ENCODE measurements around the gene EYA2. TPM values are rescaled to one million over a fixed set of nuclear protein-coding genes. Genes with fewer than 3 reads are reported as not detected.
A peak's percentile ranks its signal among the peaks of the same experiment; 100 is the strongest.

The EYA2 gene
- total and polyA plus RNA-seq, 2 donors (not counting 1 experiment from before 2014, with no cell fraction given), result 1.1 to 2.8 TPM

DNA sequence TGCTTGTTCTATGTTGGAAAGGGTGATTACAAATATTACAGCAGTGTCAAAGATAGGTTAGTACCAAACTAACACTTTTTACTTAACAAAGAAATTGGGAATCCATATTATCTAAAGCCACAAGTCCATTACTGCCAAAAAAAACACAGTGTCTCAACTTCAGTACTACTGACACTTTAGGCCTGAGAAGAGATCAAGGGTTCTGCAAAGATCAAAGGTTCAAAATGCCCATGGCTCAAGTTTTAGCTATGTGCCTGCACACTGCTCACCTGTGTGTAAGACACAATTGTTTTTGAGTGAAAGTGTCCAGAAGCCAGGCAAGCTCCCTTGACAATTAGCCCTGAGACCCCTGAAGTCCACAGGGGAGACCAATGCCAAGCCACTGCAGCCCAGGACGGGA is 329.3 kb downstream of the EYA2 start:
- Mint-ChIP-seq H3K9me3 (ENCODE audit: insufficient read depth) (no peaks in the 10 kb centered on the region), H3K27ac (no peak overlapping the region), H3K4me3 (no peak overlapping the region), H3K27me3 (no peaks in the 10 kb centered on the region), H3K4me1 (peaks cover 5% of the 10 kb centered on the region)
- 91% methylated on average over 1 of the region's 1 CpG for WGBS (ENCODE audit: insufficient coverage)
- ChIA-PET CTCF (no interaction called here), POLR2A (interaction anchor here (0.7 kb wide), 1 partner anchor 64 kb away, joined by 4 read pairs; no protein-coding TSS in a partner anchor)
- Histone ChIP-seq H3K36me3 (replicated peaks in 1 of 2; ENCODE audit: control extremely low read depth in 1 of 2, control insufficient read depth in 1 of 2, extremely low read depth in 1 of 2, insufficient read depth in 2 of 2, low read length in 1 of 2) (peaks cover 21 to 81% of the 10 kb centered on the region in 2 experiments), H2AFZ (ENCODE audit: insufficient read depth, low read depth, low read length, poor library complexity, severe bottlenecking) (no peak overlapping the region), H3K79me2 (ENCODE audit: control insufficient read depth, insufficient read depth, low read length) (peaks cover 25% of the 10 kb centered on the region), H3K4me3 (ENCODE audit: control extremely low read depth in 1 of 5, extremely low read depth in 1 of 5, insufficient read depth in 1 of 5, low read depth in 2 of 5, low read length in 4 of 5) (no peak overlapping the region), H3K9ac (ENCODE audit: low read length) (no peak overlapping the region), H4K20me1 (ENCODE audit: control insufficient read depth, insufficient read depth, low read length, poor library complexity, severe bottlenecking) (no peaks in the 10 kb centered on the region), H3K9me3 (ENCODE audit: control extremely low read depth in 1 of 3, control insufficient read depth in 2 of 3, insufficient read depth in 1 of 3, low read length in 2 of 3) (no peaks in the 10 kb centered on the region), H3K27ac (ENCODE audit: low read length in 2 of 2) (no peak overlapping the region), H3K4me1 (ENCODE audit: control insufficient read depth in 2 of 2, insufficient read depth in 2 of 2, low read length in 2 of 2) (no peaks in the 10 kb centered on the region), H3K4me2 (replicated peaks; ENCODE audit: low read depth, low read length, poor library complexity, severe bottlenecking) (no peak overlapping the region), H3K27me3 (replicated peaks in 1 of 4; ENCODE audit: control extremely low read depth in 1 of 4, control insufficient read depth in 3 of 4, insufficient read depth in 4 of 4, low read length in 3 of 4) (no peaks in the 10 kb centered on the region)
- TF ChIP-seq, protein P1, sequence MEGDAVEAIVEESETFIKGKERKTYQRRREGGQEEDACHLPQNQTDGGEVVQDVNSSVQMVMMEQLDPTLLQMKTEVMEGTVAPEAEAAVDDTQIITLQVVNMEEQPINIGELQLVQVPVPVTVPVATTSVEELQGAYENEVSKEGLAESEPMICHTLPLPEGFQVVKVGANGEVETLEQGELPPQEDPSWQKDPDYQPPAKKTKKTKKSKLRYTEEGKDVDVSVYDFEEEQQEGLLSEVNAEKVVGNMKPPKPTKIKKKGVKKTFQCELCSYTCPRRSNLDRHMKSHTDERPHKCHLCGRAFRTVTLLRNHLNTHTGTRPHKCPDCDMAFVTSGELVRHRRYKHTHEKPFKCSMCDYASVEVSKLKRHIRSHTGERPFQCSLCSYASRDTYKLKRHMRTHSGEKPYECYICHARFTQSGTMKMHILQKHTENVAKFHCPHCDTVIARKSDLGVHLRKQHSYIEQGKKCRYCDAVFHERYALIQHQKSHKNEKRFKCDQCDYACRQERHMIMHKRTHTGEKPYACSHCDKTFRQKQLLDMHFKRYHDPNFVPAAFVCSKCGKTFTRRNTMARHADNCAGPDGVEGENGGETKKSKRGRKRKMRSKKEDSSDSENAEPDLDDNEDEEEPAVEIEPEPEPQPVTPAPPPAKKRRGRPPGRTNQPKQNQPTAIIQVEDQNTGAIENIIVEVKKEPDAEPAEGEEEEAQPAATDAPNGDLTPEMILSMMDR (IDR thresholded peaks at IDR 0.05), result no peak
- ATAC-seq (ENCODE audit: low read depth) (no peak), DNase-seq (no peak)
- intact Hi-C loops (cut with micrococcal nuclease), result no loop called here

GRCh38 chr20:47224300-47224791 is 329.7 kb downstream of the EYA2 start:
- H3K79me2 ChIP-seq (ENCODE audit: control insufficient read depth, insufficient read depth, low read length), result peaks cover 24% of the 10 kb centered on the region
- no peak overlapping the region for H3K4me2 ChIP-seq (replicated peaks; ENCODE audit: low read depth, low read length, poor library complexity, severe bottlenecking)
- TF ChIP-seq, protein P1 (IDR thresholded peaks at IDR 0.05), result no peak
- H3K4me1 ChIP-seq (ENCODE audit: control insufficient read depth in 2 of 2, insufficient read depth in 2 of 2, low read length in 2 of 2), result no peaks in the 10 kb centered on the region
- DNase-seq (no peak), ATAC-seq (ENCODE audit: low read depth) (no peak)
- no peak overlapping the region for H3K4me3 Mint-ChIP-seq
- no peak overlapping the region for H2AFZ ChIP-seq (ENCODE audit: insufficient read depth, low read depth, low read length, poor library complexity, severe bottlenecking)
- no peak overlapping the region for H3K4me3 ChIP-seq (ENCODE audit: control extremely low read depth in 1 of 5, extremely low read depth in 1 of 5, insufficient read depth in 1 of 5, low read depth in 2 of 5, low read length in 4 of 5)
- 98% methylated on average over 5 of the region's 11 CpGs for WGBS (ENCODE audit: insufficient coverage)
- intact Hi-C loops (cut with micrococcal nuclease), result no loop called here
- peaks cover 22 to 85% of the 10 kb centered on the region in 2 experiments for H3K36me3 ChIP-seq (replicated peaks in 1 of 2; ENCODE audit: control extremely low read depth in 1 of 2, control insufficient read depth in 1 of 2, extremely low read depth in 1 of 2, insufficient read depth in 2 of 2, low read length in 1 of 2)
- no peaks in the 10 kb centered on the region for H4K20me1 ChIP-seq (ENCODE audit: control insufficient read depth, insufficient read depth, low read length, poor library complexity, severe bottlenecking)
- peaks cover 5% of the 10 kb centered on the region for H3K4me1 Mint-ChIP-seq
- peak overlapping the region; percentile 32 for H3K27ac Mint-ChIP-seq
- H3K9me3 Mint-ChIP-seq (ENCODE audit: insufficient read depth), result no peaks in the 10 kb centered on the region
- no peaks in the 10 kb centered on the region for H3K27me3 Mint-ChIP-seq
- CTCF ChIA-PET, result interaction anchor here (1.6 kb wide), 1 partner anchor 160 kb away, joined by 5 read pairs; no protein-coding TSS in a partner anchor
- no peak overlapping the region for H3K9ac ChIP-seq (ENCODE audit: low read length)
- no peaks in the 10 kb centered on the region for H3K9me3 ChIP-seq (ENCODE audit: control extremely low read depth in 1 of 3, control insufficient read depth in 2 of 3, insufficient read depth in 1 of 3, low read length in 2 of 3)
- POLR2A ChIA-PET, result no interaction called here
- H3K27me3 ChIP-seq (replicated peaks in 1 of 4; ENCODE audit: control extremely low read depth in 1 of 4, control insufficient read depth in 3 of 4, insufficient read depth in 4 of 4, low read length in 3 of 4), result no peaks in the 10 kb centered on the region
- H3K27ac ChIP-seq (ENCODE audit: low read length in 2 of 2), result no peak overlapping the region

Data from B cell (primary cell).